ENCODE data around the gene CCDC12.

GRCh38 chr3:47007001-47007400 lies 30.5 kb upstream of the CCDC12 start:
- TF ChIP-seq POLR2AphosphoS5 (IDR thresholded peaks at IDR 0.05): no peak
- TF ChIP-seq, protein P1, sequence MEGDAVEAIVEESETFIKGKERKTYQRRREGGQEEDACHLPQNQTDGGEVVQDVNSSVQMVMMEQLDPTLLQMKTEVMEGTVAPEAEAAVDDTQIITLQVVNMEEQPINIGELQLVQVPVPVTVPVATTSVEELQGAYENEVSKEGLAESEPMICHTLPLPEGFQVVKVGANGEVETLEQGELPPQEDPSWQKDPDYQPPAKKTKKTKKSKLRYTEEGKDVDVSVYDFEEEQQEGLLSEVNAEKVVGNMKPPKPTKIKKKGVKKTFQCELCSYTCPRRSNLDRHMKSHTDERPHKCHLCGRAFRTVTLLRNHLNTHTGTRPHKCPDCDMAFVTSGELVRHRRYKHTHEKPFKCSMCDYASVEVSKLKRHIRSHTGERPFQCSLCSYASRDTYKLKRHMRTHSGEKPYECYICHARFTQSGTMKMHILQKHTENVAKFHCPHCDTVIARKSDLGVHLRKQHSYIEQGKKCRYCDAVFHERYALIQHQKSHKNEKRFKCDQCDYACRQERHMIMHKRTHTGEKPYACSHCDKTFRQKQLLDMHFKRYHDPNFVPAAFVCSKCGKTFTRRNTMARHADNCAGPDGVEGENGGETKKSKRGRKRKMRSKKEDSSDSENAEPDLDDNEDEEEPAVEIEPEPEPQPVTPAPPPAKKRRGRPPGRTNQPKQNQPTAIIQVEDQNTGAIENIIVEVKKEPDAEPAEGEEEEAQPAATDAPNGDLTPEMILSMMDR (IDR thresholded peaks at IDR 0.05): no peak
- no peak for TF ChIP-seq POLR2A (IDR thresholded peaks at IDR 0.05)
- TF ChIP-seq EP300 (IDR thresholded peaks at IDR 0.05): no peak

All from sigmoid colon (tissue), 4 donors.